Esophagus squamous epithelium (tissue), 5 donors: Measurements from ENCODE around the gene FNDC5. TPM values are rescaled to one million over a fixed set of nuclear protein-coding genes. Genes with fewer than 3 reads are reported as not detected.

Experiments used
- DNase-seq: peaks from one replicate; lab custom pipeline; 2025; lab: John Stamatoyannopoulos, UW
- H3K27ac ChIP-seq, 4 donors: fragments of 200-600 bp; sonication (generic); one replicate each; pipeline ENCODE4 v1.5.1; 2016 to 2019; ENCODE audit warnings: mild to moderate bottlenecking in 1 of 4
- H3K27me3 ChIP-seq, 4 donors: fragments of 200-600 bp; sonication (generic); 1 replicate in 3 of 4; 2 replicates in 1 of 4; pipeline versions ENCODE4 v1.5.1 to v1.6.0; 2017 to 2021; ENCODE audit warnings: antibody characterized with exemption in 1 of 4
- H3K36me3 ChIP-seq, 3 donors: fragments of 200-600 bp; sonication (generic); one replicate each; pipeline ENCODE4 v1.5.1; 2016 to 2019
- H3K4me1 ChIP-seq, 3 donors: fragments of 200-600 bp; sonication (generic); one replicate each; pipeline ENCODE4 v1.5.1; 2017 to 2019
- H3K4me3 ChIP-seq, 4 donors: fragments of 200-600 bp; sonication (generic); 1 replicate in 3 of 4; 2 replicates in 1 of 4; pipeline ENCODE4 v1.5.1; 2016 to 2019; ENCODE audit warnings: mild to moderate bottlenecking in 2 of 4, moderate library complexity in 1 of 4
- H3K9me3 ChIP-seq, 3 donors: fragments of 200-600 bp; sonication (generic); one replicate each; pipeline ENCODE4 v1.5.1; 2016 to 2019
- POLR2A ChIP-seq, 4 donors: fragments of 450-650 bp; IDR thresholded peaks; one replicate each; pipeline ENCODE4 v1.6.1; 2017; ENCODE audit warnings: antibody characterized with exemption in 4 of 4, mild to moderate bottlenecking in 4 of 4, moderate library complexity in 3 of 4
- WGBS, 2 donors: methylation state at CpG; one replicate each; pipeline ENCODE4 v1.1.5; 2018; 5-methylcytosine and 5-hydroxymethylcytosine counted together
- intact Hi-C: fragments of 100-400 bp; cut with DNase I; formaldehyde crosslinking; loops from one replicate; pipeline ENCODE4 v1.15.0; 2022
- total RNA-seq, 4 donors: library from RNA; depleted of rRNA; stranded (reverse); fragments of >200 nt; gene quantifications; one replicate each; pipeline ENCODE4 v1.1.0, GENCODE V29; 2016
- TF ChIP-seq, protein P1 (sequence below), 6 experiments: fragments of 450-650 bp in 4 of 6; fragments of 200-600 bp in 2 of 6; sonication (generic) in 2 of 6; IDR thresholded peaks; one replicate each; pipeline ENCODE4 v1.5.1; 2016 to 2019; ENCODE audit warnings: antibody characterized with exemption in 6 of 6, mild to moderate bottlenecking in 4 of 6, moderate library complexity in 4 of 6
- donor health status: DM: yes; HTN: yes; CAD: no.

FNDC5 gene
- total RNA-seq, 4 donors from 2014 or later: 0.44 to 0.76 TPM; not detected in 2

DNA sequence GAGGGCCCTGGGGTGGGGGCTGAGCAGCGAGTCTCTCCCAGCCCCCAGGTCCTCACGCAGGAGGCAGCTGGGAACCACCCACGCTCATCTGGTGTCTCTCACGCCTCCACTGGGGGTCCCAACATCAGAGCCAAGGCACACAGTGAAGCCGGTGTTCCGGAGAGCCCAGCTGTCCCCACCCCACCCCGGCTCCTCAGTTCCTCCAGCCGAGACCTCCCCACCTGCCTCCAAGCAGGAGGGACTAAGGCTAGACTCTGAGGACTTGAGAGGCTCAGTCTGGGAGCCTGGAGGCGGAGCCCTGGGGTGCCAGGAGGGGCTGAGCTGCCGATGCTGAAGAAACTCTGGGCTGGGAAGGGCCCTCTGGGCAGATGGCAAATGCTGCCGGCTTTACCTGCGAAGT lies 14.0 kb upstream of the FNDC5 start:
- intact Hi-C loops: no loop called here
- Histone ChIP-seq H3K27me3 (peaks cover 7 to 62% (median 15%) of the 10 kb centered on the region in 4 donors), H3K4me1 (peaks cover 3 to 28% (median 11%) of the 10 kb centered on the region in 3 donors), H3K36me3 (no peaks in the 10 kb centered on the region), H3K4me3 (no peak overlapping the region), H3K9me3 (no peaks in the 10 kb centered on the region), H3K27ac (no peak overlapping the region)
- WGBS, 2 donors: 0 to 27% methylated on average over 1 to 11 of the region's 12 CpGs
- no peak for DNase-seq
- no peak for TF ChIP-seq POLR2A (IDR thresholded peaks at IDR 0.05)
- TF ChIP-seq, protein P1, sequence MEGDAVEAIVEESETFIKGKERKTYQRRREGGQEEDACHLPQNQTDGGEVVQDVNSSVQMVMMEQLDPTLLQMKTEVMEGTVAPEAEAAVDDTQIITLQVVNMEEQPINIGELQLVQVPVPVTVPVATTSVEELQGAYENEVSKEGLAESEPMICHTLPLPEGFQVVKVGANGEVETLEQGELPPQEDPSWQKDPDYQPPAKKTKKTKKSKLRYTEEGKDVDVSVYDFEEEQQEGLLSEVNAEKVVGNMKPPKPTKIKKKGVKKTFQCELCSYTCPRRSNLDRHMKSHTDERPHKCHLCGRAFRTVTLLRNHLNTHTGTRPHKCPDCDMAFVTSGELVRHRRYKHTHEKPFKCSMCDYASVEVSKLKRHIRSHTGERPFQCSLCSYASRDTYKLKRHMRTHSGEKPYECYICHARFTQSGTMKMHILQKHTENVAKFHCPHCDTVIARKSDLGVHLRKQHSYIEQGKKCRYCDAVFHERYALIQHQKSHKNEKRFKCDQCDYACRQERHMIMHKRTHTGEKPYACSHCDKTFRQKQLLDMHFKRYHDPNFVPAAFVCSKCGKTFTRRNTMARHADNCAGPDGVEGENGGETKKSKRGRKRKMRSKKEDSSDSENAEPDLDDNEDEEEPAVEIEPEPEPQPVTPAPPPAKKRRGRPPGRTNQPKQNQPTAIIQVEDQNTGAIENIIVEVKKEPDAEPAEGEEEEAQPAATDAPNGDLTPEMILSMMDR (IDR thresholded peaks at IDR 0.05): no peak

DNA sequence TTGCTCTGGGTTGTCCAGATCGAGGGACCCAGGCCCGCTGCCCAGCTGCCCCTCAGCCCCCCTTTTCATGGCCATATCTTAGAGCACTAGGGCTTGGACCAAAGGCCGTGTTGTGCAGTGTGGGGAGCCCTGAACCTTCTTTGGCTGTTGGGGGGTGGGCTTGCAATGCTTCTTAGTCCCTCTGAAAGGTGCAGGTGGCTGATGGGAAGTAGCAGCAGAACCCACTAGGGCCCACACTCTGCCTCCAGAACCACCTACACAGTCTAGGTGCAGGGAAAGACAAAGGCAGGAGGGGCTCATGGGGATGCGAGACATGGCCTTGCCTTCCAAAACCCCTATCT lies 13.3 kb upstream of the FNDC5 start:
- 59 to 80% methylated on average over 2 to 4 of the region's 4 CpGs for WGBS, 2 donors
- peaks cover 3 to 28% (median 11%) of the 10 kb centered on the region in 3 donors for H3K4me1 ChIP-seq
- H3K36me3 ChIP-seq: no peaks in the 10 kb centered on the region
- TF ChIP-seq, protein P1 (IDR thresholded peaks at IDR 0.05): no peak
- TF ChIP-seq POLR2A (IDR thresholded peaks at IDR 0.05): no peak
- H3K4me3 ChIP-seq: no peak overlapping the region
- no peaks in the 10 kb centered on the region for H3K9me3 ChIP-seq
- intact Hi-C loops: no loop called here
- H3K27ac ChIP-seq: no peak overlapping the region
- no peak for DNase-seq
- H3K27me3 ChIP-seq: peaks cover 7 to 57% (median 15%) of the 10 kb centered on the region in 4 donors

DNA sequence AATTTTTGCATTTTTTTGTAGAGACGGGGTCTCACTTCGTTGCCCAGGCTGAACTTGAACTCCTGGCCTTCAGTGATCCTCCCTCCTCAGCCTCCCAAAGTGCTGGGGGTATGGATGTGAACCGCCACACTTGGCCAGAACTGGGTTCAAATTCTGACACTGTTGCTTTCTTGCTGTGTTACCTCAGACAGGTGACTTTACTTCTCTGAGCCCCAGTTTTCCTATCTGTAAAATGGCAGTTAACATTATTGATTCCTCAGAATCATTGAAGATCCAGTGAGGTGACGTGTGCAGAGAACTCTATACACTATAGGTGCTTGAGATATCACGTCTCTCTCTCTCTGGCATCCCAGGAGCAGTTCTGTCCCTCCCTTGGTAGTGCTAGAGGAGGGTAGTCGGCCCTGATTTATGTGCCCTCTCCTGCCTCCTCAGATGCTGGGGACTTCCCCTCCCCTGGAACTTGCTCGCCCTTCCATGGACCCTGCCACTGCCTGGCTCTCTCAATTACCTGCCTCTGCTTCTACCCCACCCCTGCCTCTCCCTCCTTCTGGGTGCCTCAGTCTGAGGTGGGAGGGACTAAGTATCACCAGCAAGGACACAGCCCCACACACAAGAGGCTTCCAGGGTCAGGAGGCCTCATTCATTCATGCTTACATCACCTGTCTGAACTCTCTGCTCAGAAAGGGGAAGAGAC lies 12.8 kb upstream of the FNDC5 start:
- 78 to 86% methylated on average over 6 to 7 of the region's 7 CpGs for WGBS, 2 donors
- Histone ChIP-seq H3K36me3 (no peaks in the 10 kb centered on the region), H3K4me3 (no peak overlapping the region), H3K27ac (no peak overlapping the region), H3K4me1 (peaks cover 3 to 28% (median 11%) of the 10 kb centered on the region in 3 donors), H3K27me3 (peaks cover 7 to 57% (median 15%) of the 10 kb centered on the region in 4 donors), H3K9me3 (no peaks in the 10 kb centered on the region)
- no peak for DNase-seq
- intact Hi-C loops: no loop called here
- TF ChIP-seq, protein P1 (IDR thresholded peaks at IDR 0.05): no peak
- no peak for TF ChIP-seq POLR2A (IDR thresholded peaks at IDR 0.05)

DNA sequence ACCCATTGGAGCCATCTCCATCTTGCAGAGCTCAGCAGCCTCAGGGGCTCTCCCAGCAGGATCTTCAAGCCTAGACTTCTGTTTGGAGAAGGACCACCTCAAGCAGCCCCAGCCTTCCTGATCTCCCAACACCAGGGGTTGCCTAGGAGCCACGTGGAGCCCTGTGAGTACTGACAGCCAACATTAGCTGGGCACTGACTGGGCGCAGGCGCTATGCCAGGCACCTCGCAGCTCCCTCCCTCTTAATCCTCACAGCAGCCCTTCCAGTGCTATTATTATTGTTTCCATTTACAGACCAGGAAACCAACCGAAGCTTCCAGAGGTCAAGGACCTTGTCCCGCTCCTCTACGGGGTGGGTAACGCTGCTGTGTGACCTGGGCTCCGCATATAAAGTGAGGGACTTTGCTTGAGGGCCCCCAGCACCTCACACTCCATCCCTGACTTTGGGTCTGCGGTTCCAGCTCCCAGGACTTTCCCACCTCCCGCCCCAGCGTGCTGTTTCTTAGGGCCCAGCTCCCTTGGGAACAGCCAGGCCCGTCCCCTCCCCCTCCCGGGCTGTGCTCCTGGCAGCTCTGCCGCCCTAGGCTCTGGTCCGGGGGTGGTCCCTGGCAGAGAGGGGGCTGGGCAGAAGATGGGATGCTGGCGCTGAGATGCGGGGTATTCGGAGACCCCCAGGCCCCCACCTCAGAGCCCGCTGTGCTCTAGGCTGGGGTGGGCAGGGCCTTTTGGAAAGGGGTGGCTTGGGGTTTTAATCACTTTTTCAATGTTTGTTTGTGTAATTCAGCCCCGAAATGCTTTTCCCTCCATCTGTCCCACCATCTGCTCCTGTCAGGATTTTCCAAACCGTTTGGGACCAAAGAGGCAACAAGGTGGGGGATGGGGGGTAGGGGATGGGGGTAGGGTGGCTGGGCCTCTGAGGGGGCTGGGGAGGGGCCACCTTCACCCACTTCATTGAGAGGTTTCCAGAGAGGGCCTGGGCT lies 11.4 kb upstream of the FNDC5 start:
- H3K27me3 ChIP-seq: peaks cover 7 to 54% (median 13%) of the 10 kb centered on the region in 4 donors
- intact Hi-C loops: no loop called here
- H3K4me1 ChIP-seq: peaks cover 5 to 37% (median 11%) of the 10 kb centered on the region in 3 donors
- TF ChIP-seq, protein P1 (IDR thresholded peaks at IDR 0.05): no peak
- no peak for TF ChIP-seq POLR2A (IDR thresholded peaks at IDR 0.05)
- whole genome bisulfite sequencing, 2 donors: 28 to 34% methylated on average over 9 to 15 of the region's 22 CpGs
- DNase-seq: no peak
- H3K36me3 ChIP-seq: no peaks in the 10 kb centered on the region
- H3K27ac ChIP-seq: no peak overlapping the region
- H3K4me3 ChIP-seq: no peak overlapping the region
- H3K9me3 ChIP-seq: no peaks in the 10 kb centered on the region
